Colonic mucosa (tissue), 4 donors: ENCODE data around the gene WNK2. TPM values are rescaled to one million over a fixed set of nuclear protein-coding genes. Genes with fewer than 3 reads are reported as not detected.

Experiments used
- DNase-seq: peaks from one replicate; pipeline ENCODE4 v3.0.0-alpha.2; 2020
- H3K27ac ChIP-seq: fragments of 200-600 bp; one replicate; pipeline ENCODE4 v1.8.0; 2021
- H3K27me3 ChIP-seq: fragments of 200-600 bp; one replicate; pipeline ENCODE4 v1.8.0; 2021
- H3K36me3 ChIP-seq: fragments of 200-600 bp; one replicate; pipeline ENCODE4 v1.8.0; 2021
- H3K4me1 ChIP-seq: fragments of 200-600 bp; one replicate; pipeline ENCODE4 v1.8.0; 2021; ENCODE audit warnings: mild to moderate bottlenecking
- H3K4me3 ChIP-seq: fragments of 200-600 bp; one replicate; pipeline ENCODE4 v1.8.0; 2021
- H3K9ac ChIP-seq, 2 donors: one replicate each; pipeline ENCODE4 v1.7.0; 2013; ENCODE audit warnings: control low read depth in 2 of 2, low read depth in 2 of 2, low read length in 2 of 2
- H3K9me3 ChIP-seq: fragments of 200-600 bp; one replicate; pipeline ENCODE4 v1.8.0; 2021
- intact Hi-C: fragments of 100-400 bp; cut with DNase I; formaldehyde crosslinking; loops from one replicate; pipeline ENCODE4 v1.14.1; 2022
- total RNA-seq, 2 donors: library from RNA; stranded (reverse); fragmentation: NEBNext Ultra II Directional in 1 of 2; extraction: Animal tissue kit (Norgen Biotek cat#: 25700) in 1 of 2; gene quantifications; one replicate each; pipeline ENCODE4 v1.2.1, GENCODE V29; 2021
- TF ChIP-seq, protein P1 (sequence below): fragments of 200-600 bp; IDR thresholded peaks from one replicate; pipeline ENCODE4 v1.8.0; 2022; ENCODE audit warnings: antibody characterized with exemption, mild to moderate bottlenecking
- donor health status: healthy.
- donor health status: DM: no; HTN: no; CAD: no.
- donor health status: DM: no; HTN: no; CAD: no.

The WNK2 gene
- total RNA-seq, 2 donors from 2014 or later: 161 to 238 TPM

- Histone ChIP-seq H3K4me1 (no peaks in the 10 kb centered on the region), H3K27ac (no peak overlapping the region), H3K9ac (no peak overlapping the region), H3K9me3 (no peaks in the 10 kb centered on the region), H3K4me3 (no peak overlapping the region), H3K27me3 (no peaks in the 10 kb centered on the region), H3K36me3 (no peaks in the 10 kb centered on the region)
- TF ChIP-seq, protein P1, sequence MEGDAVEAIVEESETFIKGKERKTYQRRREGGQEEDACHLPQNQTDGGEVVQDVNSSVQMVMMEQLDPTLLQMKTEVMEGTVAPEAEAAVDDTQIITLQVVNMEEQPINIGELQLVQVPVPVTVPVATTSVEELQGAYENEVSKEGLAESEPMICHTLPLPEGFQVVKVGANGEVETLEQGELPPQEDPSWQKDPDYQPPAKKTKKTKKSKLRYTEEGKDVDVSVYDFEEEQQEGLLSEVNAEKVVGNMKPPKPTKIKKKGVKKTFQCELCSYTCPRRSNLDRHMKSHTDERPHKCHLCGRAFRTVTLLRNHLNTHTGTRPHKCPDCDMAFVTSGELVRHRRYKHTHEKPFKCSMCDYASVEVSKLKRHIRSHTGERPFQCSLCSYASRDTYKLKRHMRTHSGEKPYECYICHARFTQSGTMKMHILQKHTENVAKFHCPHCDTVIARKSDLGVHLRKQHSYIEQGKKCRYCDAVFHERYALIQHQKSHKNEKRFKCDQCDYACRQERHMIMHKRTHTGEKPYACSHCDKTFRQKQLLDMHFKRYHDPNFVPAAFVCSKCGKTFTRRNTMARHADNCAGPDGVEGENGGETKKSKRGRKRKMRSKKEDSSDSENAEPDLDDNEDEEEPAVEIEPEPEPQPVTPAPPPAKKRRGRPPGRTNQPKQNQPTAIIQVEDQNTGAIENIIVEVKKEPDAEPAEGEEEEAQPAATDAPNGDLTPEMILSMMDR: no peak
- intact Hi-C loops: no loop called here
- no peak for DNase-seq
These were observed 184.5 kb downstream of the WNK2 start for GRCh38 chr9:93368437-93368836.

- TF ChIP-seq, protein P1: no peak
- Histone ChIP-seq H3K9me3 (no peaks in the 10 kb centered on the region), H3K4me3 (no peak overlapping the region), H3K27ac (no peak overlapping the region), H3K27me3 (no peaks in the 10 kb centered on the region), H3K4me1 (no peaks in the 10 kb centered on the region), H3K36me3 (no peaks in the 10 kb centered on the region), H3K9ac (no peak overlapping the region)
- DNase-seq: no peak
- intact Hi-C loops: no loop called here
These were observed 185.7 kb downstream of the WNK2 start for GRCh38 chr9:93369686-93370085.

Other genes starting within 250 kb of the WNK2 start
- 1 to 10 TPM; 1.8 to 2.3 TPM for gene FGD3, start 236.6 kb upstream of the WNK2 start, total RNA-seq
- gene SUSD3, start 125.4 kb upstream of the WNK2 start, total RNA-seq: 1 to 10 TPM; 1.6 to 2.2 TPM
- 10 to 100 TPM; 48.6 to 56.3 TPM for gene CARD19, start 87.9 kb upstream of the WNK2 start, total RNA-seq
- gene NINJ1, start 49.9 kb upstream of the WNK2 start, total RNA-seq: 10 to 100 TPM; 24.5 to 29.4 TPM